NCI-H69 (cell line): ENCODE results near the gene ADCY10.
"Not testable (repeated sequence)": the region's sequence is repeated elsewhere in the genome, so short reads cannot be mapped to it uniquely, and the experiment has no call there.

Source experiments
- DNase-seq: peaks from one replicate; lab custom pipeline; 2025; lab: John Stamatoyannopoulos, UW

The ADCY10 gene

GRCh38 chr1:167887187-167887586 lies 26.7 kb downstream of the ADCY10 start:
- not testable (repeated sequence) for DNase-seq

GRCh38 chr1:167882376-167882775 lies 31.6 kb downstream of the ADCY10 start:
- no peak for DNase-seq

GRCh38 chr1:167881786-167882185 lies 32.1 kb downstream of the ADCY10 start:
- no peak for DNase-seq

- no peak for DNase-seq
Observed at GRCh38 chr1:167881069-167881468, 32.9 kb downstream of the ADCY10 start.

GRCh38 chr1:167880580-167881021 lies 33.3 kb downstream of the ADCY10 start:
- DNase-seq, result no peak

GRCh38 chr1:167879508-167879907 lies 34.4 kb downstream of the ADCY10 start:
- DNase-seq, result no peak

GRCh38 chr1:167878372-167879160 lies 35.4 kb downstream of the ADCY10 start:
- DNase-seq, result no peak

GRCh38 chr1:167876597-167877175 lies 37.2 kb downstream of the ADCY10 start:
- no peak for DNase-seq

GRCh38 chr1:167871331-167871730 lies 42.6 kb downstream of the ADCY10 start:
- no peak for DNase-seq

- not testable (repeated sequence) for DNase-seq
Observed at GRCh38 chr1:167869157-167870001, 44.6 kb downstream of the ADCY10 start.

- DNase-seq, result not testable (repeated sequence)
Observed at GRCh38 chr1:167866739-167867414, 47.1 kb downstream of the ADCY10 start.

- not testable (repeated sequence) for DNase-seq
Observed at GRCh38 chr1:167866326-167866725, 47.6 kb downstream of the ADCY10 start.

- not testable (repeated sequence) for DNase-seq
Observed at GRCh38 chr1:167865804-167866308, 48.1 kb downstream of the ADCY10 start.

GRCh38 chr1:167865193-167865592 lies 48.7 kb downstream of the ADCY10 start:
- DNase-seq, result not testable (repeated sequence)

GRCh38 chr1:167864392-167865032 lies 49.4 kb downstream of the ADCY10 start:
- DNase-seq, result no peak

GRCh38 chr1:167863921-167864279 lies 50.0 kb downstream of the ADCY10 start:
- DNase-seq, result no peak

- DNase-seq, result not testable (repeated sequence)
Observed at GRCh38 chr1:167863191-167863920, 50.6 kb downstream of the ADCY10 start.

- DNase-seq, result no peak
Observed at GRCh38 chr1:167862432-167863076, 51.4 kb downstream of the ADCY10 start.

- no peak for DNase-seq
Observed at GRCh38 chr1:167861664-167862381, 52.1 kb downstream of the ADCY10 start.
